GM19043 (cell line): ENCODE data around the gene PARVA.

Experiments used
- ATAC-seq: cut with Tn5 transposase; IDR thresholded peaks from one replicate; pipeline ENCODE4 v1.9.1; 2021; ENCODE audit warnings: low read depth; ENCODE audit not compliant: unreplicated experiment

The PARVA gene

DNA sequence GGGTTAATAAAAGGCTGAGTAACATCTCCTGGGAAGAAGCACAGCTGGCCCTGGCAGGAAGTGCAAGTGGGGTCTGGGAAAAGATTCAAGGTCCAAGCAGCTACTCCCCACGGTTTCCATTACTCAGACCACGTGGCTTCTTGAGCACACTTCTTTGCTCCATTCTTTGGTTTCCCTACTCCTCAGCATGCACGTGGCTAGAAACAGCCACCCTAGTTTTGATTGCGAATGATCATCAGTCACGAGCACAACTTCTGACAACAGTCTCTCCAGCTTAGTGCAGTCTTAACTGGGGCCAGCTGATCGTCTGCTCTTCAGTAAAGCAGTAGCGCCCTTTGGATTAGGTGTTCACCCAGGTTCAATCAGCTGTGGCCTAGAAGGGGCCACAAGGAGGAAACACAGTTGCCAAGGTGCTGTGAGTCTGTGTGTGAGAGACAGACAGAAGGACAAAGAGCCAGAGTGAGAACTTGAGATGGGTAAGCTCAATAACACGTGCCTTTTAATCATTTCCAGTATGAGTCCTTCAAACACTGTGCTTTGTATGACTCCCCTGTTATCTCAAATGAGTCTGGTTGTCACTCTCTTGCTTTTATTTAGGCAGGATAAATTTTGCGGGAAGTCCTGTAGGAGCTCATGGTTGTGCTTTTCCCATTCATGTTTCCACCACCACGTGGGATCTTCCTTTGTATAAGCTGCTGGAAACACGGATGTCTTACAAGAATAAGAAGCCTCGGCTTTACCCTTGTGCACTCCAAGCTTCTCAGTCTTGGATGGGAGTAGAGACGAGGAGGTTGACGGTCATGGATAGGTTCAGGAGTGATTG, 901 bp upstream of the PARVA start:
- ATAC-seq, result no peak

DNA sequence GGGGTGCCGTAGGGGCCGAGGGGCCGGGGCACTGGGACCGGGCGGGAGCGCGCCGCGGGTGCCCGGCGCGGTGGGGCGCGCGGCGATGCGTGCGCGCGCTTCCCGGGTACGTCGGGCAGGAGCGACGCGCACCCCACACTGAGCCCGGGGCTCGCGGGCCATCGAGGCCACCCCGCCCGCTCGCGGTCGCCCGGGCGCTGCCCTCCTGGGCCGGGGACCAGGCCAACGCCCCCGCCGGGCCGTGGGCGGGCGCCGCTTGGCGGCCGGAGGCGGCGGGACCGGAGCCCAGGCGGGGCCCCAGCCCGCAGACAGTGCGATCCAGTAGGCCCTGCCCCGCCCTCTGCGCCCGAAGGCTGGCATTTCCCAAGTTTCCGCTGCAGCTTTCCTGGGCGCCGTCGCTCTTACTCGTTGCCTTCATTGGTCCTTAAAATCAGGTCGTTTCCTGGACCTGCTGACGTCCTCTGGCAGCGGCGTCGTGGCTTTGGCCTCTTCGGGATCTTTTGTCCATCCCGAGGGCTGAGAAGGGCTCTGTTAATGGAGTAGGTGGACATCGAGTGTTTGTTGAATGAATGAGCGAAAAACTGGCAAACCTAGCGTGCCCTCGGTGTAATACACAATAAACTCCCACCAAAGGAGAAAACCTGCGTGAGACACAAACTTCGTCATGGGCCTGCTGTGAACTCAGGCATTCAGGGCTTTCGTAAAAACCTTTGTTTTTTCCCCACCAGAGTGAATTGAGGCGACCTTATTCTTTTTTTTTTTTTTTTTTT, 638 bp downstream of the PARVA start:
- ATAC-seq, result no peak

DNA sequence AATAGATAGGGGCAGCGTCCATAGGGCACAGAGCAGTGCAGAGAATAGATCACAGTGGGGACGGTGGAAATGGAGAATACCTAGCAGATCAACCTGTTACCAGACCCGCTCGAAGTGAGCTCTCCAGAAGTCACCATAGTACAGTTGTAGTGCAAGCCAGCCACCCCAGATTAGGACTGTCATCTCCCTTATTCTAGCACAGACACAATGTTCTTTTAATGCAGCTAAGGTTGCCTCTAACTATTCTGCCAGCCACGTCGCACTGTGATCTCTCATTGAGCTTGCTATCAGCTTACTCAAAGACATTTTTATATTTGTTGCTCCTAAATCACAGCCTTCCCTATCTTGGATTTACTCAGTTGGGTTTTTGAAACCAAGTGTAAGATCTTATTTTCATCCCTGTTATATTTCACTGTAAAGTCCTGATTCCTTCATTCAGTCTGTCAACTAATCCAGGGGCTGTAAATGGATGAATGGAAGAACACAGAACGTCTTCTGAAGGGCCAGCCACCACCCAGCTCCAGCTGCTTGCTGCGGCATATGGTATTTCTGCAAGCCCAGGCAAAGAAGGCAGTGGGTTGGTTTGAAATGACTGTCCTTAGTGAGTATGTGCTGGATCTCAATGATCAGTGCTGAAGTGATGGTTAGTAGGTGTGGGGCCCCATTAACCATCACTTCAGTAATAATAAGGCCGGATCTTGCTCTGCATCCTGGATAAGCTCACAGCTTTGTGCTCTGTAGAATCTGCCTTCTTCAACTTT, 3.4 kb downstream of the PARVA start:
- ATAC-seq, result no peak

DNA sequence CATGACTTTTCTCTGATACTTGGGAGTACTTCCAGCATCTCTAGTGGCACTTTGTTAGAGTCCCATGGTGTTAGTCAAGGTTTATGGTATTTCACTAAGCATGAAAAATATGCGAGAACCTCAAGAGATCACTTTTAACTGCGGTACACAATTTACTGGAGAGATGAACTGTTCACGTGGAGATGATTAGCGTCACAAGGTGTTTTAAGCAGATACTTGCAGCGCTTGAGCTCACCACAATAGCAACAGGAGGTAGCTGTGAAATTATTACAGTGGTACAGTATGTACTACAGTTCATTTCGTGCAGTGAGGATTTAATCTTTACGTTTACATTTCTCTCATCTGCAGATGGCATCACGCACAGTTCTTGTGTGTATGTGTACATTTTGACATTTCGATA, 4.5 kb downstream of the PARVA start:
- ATAC-seq, result no peak

DNA sequence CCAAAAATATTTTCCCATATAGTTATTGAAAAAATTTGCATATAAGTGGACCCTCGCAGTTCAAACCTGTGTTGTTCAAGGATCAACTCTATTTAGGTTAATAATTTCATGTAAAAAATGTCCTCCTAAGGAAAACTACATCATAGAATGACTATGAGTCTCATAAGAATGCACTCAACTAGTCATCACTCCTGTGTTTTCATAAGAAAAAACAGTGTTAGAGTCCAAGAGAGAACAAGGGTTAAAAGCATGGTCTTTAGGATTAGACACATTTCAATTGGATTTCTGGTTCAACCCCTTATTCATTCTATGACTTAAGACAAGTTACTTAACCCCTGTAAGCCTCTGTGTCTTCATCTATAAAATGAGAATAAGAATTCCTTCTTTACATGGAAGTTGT, 5.1 kb downstream of the PARVA start:
- ATAC-seq, result no peak

DNA sequence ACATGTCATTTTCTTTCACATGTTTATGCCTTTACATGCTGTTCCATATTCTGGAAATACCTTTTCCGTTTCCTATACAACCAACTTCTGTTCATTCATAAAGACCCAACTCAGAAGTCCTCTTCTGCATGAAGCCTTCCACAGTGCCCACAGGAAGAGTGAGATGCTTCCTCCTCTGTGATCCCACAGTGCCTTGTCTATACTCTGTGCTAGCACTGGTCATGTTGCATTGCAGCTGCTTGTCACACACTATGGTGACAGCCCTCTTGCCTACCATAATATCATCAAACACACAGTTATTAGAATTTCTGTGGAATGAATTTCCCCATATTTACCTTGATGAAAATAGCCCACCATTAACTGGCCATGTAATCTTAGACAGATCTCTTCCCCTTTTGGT, 8.9 kb downstream of the PARVA start:
- ATAC-seq, result no peak

DNA sequence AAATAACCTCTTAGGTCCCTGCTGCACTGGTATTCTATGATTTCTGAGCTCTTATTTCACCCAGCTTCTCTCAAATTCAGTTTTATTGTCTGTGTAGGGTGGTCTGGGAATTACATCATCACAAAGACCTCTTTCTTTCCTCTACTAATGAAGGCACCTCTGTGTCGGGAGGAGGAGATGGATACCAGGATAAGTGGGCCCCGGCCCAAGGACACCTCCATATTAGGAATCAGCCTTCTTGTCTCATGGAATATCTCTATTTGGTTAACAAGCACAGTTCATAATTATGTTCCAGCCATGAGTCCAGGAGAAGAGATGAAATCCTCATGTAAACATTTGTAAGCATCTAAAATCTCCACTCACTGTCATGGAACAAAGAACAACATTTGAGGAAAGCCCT, 9.4 kb downstream of the PARVA start:
- ATAC-seq, result no peak

DNA sequence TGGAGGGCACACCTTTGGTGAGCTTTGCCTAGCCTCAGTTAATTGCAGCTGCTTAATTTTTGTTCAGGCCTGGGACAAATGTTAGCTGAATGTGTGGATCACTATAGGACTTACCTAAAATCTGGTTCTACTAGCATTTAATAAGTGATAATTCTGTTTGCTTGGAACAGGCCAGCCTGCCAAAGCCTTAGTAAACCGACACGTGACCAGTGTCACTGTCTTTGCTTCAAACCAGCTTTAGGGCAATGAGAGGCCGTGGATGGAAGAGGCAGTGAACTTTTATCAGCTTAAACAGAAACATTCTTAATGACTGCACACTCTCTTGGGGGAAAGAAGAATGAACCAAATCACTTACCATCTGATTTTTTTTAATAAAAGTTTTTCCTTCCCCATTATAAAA, 10.8 kb downstream of the PARVA start:
- no peak for ATAC-seq

DNA sequence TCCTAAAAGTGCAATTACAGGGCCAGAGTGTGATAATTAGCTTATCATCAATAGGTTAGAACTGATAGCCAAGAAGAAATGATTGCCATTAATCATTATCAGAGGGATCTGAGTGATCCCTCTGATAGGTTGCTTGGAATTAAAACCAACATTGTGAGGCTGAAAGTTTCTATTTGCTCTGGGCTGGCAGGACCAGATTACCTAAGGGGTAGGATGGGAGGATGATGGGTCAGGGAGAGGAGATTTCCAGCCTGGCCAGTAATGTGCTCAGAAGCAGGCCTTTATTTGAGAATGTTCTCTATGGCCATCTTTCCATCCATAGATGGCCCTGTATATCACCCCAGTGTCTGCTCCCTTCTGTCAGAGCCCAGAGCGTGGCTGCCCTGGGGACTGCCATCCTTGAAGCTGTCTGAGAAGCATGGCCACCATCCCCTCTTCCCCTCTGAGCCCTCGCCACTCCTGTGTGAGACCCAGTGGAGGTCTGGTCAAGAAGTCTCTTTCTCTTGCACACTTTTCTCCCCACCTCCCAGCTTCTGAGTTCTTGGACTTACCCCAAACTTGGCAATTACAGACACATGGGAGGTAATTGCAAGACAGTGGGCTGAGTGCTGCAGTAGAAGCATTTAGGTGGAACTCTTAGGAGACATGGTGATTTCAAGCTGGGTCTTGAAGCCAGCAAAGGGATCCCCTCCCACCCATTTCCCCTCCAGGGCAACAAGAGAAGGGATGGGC, 11.7 kb downstream of the PARVA start:
- no peak for ATAC-seq

DNA sequence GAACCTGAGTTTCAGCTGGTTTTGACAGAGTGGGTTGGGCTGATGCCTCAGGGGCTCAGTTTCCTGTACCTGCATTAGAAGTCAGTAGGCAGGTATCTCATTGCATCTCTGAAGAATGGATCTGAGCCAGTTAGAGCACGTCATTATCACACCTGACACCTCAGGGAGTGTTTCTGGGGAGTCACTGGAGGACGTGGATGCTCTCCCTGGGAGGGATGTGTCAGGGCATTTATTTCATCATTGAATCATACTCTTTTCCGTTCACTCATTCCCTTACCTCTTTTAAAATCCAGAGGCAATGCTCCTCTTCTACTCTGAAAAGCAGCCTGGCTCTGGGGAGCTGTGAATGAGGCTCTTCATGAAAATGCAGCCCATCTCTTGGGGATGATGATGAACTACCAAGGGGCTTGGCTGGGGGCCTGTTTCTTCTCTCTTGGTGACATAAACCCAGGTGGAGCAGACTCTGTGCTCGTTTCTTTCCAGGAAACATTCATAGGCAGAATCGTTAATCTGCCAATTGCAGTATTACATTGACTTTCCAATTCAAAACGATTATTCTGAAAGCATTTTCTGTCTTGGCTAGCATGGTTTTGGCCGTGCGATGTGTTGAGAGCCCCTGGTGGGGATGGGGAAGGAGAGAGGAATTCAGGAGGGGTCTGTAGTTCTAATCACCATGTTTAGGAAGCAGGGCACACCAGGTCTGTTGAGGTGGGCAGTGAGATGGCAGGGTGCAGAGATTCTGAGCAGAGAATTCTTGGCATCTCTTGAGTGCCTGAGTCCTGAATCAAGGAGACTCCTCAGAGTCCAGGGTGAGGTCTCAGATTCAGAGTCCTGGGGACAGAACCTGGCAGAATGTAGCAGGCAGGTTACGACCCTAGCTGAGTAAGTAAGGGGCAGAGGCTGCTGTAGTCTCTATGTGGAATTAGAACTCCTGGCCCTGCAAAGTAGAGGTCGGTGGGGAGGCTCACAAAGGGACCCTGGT, 12.6 kb downstream of the PARVA start:
- ATAC-seq, result no peak

DNA sequence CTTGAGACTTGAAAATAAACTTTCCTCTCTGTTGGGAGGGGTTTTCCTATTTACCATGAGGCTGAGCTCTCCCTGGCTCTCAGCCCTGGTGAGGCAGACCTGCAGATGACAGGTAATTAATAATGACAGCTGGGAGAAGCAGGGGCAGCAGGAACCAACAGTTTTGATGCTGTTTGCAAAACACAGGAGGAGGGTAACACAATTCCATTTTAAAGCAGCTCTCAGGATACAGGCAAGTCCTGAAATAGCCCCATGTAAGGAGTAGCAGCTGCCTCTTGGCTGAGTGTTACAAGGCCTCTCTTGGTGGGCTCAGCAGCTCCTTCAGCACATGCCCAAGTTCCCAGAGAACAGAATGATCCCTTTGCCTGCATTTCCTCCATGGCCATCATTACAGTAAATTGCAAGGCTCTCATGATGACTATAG, 13.3 kb downstream of the PARVA start:
- ATAC-seq, result no peak

DNA sequence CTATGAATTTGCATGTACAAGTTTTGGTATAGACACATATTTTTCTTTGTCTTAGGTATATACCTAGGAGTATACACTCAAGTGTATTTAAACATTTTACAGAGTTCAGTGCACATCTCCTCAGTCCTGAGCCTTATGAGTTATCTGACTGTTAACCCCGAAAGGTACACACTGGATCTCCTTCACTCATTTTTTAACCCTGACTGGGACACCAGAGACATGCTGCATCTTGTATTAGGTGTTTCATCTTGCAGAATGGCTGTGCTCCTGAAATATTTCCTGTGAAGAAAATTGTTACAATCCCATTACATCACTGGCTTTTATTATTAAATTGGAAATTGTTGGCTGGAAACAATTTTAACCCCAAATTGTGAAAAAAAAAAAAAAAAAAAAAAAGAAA, 15.3 kb downstream of the PARVA start:
- no peak for ATAC-seq

DNA sequence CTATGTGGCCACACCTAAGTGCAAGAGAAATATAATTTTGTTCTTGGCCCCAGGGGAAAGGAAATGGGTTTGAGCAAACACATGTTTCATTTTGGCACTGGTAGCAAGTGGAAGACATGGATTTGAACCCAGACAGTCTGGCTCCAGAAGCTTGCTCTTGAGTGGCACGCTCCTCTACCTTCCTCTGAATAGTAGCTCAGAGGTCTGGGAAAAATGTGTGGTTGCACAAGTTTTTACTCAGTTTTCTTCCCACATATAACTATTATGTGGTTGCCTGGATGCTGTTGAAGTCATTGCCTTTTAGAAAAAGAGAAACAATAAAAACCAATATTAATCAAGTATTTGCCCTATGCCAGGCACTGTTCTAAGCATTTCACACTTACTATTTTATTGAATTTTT, 16.3 kb downstream of the PARVA start:
- no peak for ATAC-seq

DNA sequence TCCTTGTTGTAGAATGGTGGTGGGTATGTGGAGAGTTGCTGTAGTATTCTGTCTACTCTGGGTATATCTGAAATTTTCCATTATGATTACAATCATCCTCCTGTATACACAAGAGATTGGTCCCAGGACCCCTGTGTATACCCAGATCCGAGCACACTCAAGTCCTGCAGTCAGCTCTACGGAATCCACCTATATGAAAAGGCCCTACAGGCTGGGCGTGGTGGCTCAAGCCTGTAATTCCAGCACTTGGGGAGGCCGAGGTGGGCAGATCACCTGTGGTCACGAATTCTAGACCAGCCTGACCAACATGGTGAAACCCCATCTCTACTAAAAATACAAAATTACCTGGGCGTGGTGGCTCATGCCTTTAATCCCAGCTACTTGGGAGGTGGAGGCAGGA, 17.2 kb downstream of the PARVA start:
- no peak for ATAC-seq

DNA sequence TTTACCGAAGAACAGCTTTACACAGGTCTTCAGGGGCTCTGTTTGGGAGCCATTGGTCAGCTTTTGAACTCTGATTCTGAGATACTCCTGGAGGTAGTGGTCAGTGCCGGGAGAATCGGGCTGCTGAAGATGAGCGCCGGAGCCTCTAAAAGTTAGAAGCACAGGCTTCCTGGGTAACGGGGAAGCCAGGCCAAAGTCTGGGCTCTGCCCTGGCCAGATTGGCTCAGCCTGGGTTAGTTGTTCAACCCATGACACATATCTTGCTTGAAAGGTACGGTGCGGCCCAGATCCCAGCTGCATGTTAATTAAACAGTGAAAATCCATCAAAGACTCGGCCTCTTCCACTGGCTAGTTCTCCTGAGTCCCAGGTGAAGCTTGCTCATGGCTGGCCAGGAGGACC, 18.0 kb downstream of the PARVA start:
- no peak for ATAC-seq

DNA sequence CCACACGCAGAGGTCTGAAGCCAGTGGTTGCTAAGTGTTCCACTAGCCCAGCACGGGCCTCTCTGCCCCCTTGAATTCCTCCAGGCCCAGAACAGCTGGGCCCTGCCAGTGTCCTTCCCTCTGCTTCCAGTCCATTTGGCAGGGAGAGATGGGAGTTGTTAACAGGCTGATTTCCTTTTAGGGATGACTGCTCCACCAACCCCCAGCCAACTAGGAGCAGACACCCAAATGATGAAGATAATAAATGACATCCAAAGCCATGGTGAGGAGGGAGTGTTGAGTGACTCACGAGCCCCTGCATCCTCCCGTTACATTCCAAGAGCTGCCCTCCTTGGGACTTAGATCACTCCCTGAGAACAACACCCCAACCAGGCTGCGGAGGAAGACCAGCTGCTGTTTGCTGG, 20.6 kb downstream of the PARVA start:
- no peak for ATAC-seq

DNA sequence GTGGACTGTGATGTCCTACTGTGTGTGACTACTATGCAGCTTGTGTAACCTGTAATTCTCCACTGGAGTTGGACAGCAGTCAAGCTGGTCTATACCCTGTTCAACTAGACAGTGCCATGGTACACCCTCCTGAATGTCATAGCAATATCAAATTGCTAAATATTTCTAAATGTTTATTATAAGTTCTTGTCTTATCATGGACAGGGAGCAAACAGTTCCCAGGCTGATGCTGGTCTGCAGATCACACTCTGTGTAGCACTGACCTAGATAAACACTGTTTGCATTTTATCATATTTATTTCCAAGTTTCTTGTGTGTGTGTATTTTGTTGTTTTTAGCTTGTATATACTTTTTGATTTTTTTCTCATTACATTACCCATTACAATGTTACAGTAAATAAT, 22.0 kb downstream of the PARVA start:
- no peak for ATAC-seq

DNA sequence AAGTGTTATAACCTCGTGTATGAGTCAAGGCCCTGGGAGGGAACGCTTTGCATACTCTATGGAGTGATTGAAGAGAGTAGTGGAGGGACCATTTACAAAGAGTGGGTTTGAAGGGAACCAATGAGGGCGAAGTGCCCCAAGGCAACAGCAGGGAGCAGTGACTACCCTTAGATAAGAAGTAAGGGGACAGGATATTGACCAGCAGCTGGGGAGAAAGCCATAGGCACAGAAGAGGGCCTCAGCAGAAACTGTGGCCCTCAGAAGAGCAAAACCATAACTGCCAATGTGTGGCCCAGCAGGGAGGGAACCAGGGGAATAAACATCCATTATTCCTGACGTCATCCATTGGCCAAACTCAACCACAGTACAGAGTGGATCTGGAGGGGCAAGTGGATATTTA, 24.7 kb downstream of the PARVA start:
- ATAC-seq, result no peak

DNA sequence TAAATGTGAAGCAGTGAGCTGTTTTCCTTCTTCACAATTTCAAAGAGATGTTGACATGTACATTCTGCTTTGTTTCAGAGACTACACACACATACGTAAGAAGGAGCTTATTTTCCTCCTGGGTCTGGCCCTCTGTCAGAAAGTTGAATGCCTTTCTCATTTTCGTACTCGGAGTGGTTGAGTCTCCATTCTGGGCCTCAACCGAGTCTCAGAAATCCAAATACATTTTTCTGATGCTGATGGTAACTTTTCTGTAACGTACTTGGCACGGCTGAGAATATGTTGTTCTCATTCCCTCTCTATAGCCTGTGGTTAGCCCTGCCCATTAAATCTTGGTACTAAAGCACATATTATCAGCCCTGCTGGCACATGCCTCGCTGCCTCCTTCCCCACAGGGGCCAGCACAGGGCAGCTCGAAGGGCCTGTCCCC, 25.3 kb downstream of the PARVA start:
- ATAC-seq, result no peak
